Left kidney (tissue), 8 donors: Measurements from ENCODE around the gene TCOF1. TPM values are rescaled to one million over a fixed set of nuclear protein-coding genes. Genes with fewer than 3 reads are reported as not detected.
A peak's percentile ranks its signal among the peaks of the same experiment; 100 is the strongest.

ENCODE experiments used
- DNase-seq: peaks from one replicate; pipeline ENCODE4 v3.0.0-alpha.2; 2013
- long read RNA-seq, 8 donors: transcript quantifications; one replicate each; lab custom pipeline, GENCODE V29; 2026
- polyA plus RNA-seq: library from polyadenylated mRNA; unstranded; fragments of 120-200 nt; gene quantifications from one replicate; pipeline ENCODE4 v1.2.1, GENCODE V29; 2013; ENCODE audit not compliant: insufficient read length

TCOF1 gene, protein sequence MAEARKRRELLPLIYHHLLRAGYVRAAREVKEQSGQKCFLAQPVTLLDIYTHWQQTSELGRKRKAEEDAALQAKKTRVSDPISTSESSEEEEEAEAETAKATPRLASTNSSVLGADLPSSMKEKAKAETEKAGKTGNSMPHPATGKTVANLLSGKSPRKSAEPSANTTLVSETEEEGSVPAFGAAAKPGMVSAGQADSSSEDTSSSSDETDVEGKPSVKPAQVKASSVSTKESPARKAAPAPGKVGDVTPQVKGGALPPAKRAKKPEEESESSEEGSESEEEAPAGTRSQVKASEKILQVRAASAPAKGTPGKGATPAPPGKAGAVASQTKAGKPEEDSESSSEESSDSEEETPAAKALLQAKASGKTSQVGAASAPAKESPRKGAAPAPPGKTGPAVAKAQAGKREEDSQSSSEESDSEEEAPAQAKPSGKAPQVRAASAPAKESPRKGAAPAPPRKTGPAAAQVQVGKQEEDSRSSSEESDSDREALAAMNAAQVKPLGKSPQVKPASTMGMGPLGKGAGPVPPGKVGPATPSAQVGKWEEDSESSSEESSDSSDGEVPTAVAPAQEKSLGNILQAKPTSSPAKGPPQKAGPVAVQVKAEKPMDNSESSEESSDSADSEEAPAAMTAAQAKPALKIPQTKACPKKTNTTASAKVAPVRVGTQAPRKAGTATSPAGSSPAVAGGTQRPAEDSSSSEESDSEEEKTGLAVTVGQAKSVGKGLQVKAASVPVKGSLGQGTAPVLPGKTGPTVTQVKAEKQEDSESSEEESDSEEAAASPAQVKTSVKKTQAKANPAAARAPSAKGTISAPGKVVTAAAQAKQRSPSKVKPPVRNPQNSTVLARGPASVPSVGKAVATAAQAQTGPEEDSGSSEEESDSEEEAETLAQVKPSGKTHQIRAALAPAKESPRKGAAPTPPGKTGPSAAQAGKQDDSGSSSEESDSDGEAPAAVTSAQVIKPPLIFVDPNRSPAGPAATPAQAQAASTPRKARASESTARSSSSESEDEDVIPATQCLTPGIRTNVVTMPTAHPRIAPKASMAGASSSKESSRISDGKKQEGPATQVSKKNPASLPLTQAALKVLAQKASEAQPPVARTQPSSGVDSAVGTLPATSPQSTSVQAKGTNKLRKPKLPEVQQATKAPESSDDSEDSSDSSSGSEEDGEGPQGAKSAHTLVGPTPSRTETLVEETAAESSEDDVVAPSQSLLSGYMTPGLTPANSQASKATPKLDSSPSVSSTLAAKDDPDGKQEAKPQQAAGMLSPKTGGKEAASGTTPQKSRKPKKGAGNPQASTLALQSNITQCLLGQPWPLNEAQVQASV (N-terminal part only)
- polyA plus RNA-seq = 33.9 TPM
- long read RNA-seq, donor 1, partial matches to known transcripts = 195 of 437 reads
- long read RNA-seq, donor 1, other reads (novel, unspliced or antisense) = 241 of 437 reads
- long read RNA-seq, donor 2, partial matches to known transcripts = 25 of 25 reads
- long read RNA-seq, donor 2, other reads (novel, unspliced or antisense) = 0 of 25 reads
- long read RNA-seq, donor 3, partial matches to known transcripts = 7 of 7 reads
- long read RNA-seq, donor 3, other reads (novel, unspliced or antisense) = 0 of 7 reads
- long read RNA-seq, donor 4 = 0 reads
- long read RNA-seq, donor 5, partial matches to known transcripts = 17 of 17 reads
- long read RNA-seq, donor 5, other reads (novel, unspliced or antisense) = 0 of 17 reads
- long read RNA-seq, donor 6, partial matches to known transcripts = 7,273 of 7,477 reads
- long read RNA-seq, donor 6, other reads (novel, unspliced or antisense) = 203 of 7,477 reads
- long read RNA-seq, donor 7, partial matches to known transcripts = 7,560 of 7,830 reads
- long read RNA-seq, donor 7, other reads (novel, unspliced or antisense) = 269 of 7,830 reads
- long read RNA-seq, donor 8 = 0 reads

DNA sequence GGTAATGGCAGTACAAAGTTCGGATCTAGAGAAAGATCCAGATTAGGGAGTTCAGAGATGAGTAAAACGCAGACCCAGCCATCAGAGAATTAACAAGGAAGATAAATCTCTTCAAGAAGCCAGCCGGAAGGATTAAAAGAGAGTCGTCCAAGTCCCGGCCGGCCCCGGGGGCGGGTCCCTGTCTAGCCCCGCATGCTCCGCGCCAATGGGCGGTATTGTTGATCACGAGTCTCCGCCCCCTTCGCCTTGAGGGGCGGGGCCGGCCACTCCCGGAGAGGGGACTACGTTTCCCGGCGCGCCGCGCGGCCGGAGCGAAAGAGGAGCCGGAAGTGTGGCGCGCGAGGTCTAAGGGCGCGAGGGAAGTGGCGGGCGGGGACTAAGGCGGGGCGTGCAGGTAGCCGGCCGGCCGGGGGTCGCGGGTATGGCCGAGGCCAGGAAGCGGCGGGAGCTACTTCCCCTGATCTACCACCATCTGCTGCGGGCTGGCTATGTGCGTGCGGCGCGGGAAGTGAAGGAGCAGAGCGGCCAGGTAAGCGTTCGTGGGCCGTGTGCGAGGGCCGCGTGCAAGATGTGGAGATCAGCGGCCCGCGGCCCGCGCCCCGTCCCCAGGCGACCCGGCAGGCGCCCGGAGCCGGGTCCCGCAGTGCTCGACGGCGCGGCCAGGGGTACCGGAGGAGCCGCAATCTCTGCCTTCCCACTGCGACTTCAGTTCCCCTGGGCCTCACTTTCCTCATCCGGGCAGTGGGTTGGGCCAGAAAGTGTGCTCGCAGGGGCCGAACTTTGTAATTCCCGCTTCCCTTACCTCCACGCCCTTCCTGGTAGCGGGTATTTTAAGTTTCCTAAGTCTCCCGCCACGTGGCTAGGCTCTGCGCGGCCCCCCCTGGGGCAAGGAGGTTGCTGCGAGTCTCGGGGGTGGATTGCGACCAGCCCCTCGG lies at the start of gene TCOF1:
TSS of gene TCOF1 (plus strand) at position 372 of the 935 bp plus-strand sequence. CDS start at position 422, 50 bp downstream.
- DNase-seq = peak; percentile 97

DNA sequence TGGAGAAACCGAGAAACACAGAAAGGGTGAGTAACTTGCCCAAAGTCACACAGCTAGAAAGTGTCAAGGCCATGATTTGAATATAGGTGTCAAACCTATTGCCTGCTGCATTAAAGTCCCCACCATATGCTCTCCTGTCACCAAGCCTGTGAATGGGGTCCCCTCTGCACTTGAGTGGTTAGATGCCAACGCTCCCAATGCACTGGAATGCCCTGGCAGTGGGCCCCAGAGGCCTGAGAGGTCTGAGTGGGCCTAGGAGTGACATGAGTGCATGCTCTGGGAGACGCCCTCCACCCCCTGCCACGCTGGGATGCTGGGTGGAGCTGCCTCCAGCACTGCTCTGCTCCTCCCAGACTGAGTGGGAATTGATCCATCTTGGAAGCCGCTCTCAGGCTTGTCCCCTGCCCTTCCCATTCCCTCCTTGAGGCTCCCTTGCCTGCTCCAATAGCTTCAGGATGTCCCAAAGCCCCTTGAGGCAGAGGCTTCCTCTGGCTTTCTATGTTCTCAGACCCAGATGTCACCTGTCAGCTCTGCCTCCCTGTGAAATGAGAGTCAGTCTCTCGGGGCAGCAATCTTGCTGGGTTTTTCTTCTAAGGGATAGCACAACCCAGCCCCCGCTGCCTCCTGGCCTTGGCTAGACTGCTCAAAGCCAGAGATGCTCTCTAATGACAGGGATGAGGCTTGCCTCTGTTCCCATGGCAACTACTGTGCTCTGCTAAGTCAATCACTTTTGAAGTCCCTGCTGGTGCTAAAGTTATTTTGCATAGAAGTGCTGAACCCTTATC lies 48.2 kb upstream of the TCOF1 start:
- DNase-seq = no peak

DNA sequence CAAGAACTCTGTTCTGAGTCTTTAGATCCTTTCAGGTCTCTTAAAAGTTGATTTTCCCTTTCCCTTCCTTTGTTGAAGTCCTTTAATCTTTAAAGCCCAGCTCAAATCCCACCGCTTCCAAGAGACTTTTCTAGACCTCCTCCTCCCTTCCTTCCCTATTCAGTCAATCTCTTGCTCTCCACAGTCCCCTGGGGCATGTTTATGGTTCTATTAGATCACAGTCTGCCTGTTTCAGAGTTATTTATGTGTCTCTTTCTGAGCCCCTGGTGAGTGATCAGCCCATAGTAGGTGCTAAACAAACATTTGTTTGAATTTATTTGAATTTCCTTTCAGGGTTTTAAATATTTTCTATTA lies 47.6 kb upstream of the TCOF1 start:
- DNase-seq = no peak

DNA sequence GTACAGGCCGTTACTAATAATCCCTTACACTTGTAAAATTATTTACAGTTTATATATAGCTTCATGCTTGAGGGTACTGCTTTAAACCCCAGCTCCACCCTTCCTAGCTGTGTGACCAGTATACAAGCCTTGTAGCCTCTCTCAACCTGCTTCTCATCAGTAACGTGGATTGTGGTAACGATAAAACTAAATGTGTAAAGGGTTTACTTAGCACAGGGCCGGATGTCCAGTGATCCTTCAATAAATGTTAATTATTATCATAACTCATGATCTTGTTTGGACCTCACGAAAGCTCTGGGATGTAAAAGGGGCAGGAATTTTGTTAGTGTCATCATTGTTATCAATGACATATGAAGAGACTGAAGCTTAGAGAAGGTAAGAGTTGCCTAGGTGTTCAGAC lies 47.3 kb upstream of the TCOF1 start:
- DNase-seq = no peak

DNA sequence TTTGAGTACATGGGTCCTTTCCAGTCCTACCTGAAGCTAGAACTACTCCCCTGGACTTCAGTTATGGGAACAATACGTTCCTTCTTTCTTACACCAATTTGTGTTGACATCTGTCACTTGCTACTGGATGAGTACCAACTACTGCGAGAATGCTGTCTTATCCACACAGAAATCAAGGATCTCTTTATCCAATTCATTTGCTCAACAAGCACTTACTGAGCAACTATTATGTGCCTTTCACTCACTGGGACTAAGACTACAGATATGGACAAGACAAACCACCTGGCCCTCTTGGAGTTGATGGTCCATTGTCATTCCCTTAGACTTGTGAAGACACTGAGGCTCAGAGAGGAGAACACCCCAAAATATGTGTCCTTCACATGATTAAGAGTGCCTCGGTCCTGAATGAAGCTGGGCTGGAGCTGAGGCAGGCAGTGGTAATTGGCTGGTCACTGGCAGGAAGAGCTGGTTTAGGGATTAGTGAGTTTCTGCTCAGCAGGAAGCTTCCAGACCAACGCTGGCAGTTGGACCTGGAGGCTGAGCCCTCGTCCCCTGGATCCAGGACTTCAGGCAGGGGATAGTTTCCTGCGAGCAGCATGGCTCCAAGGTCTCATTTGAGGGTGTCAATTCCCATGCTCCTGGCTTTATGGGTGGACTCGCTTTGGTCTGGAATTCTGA lies 46.3 kb upstream of the TCOF1 start:
- no peak for DNase-seq

DNA sequence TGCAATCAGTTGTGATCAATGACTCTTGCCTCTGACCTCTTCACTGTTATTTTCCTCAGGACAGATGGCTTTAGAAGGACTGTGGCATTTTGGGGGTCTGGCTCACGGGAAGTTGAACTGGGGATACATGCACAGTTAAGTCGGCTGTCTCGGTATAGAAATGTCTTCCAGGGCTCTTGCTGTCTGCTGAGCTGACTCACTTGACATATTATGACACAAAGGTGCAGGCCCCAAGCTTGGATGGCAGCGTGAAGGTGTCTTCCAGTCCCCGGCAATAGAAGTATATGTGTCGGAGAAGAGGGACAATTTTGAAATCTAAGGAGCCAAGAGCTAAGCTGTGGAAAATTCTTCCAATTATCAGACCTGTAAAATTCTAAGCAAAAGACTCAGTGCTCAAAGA lies 45.0 kb upstream of the TCOF1 start:
- no peak for DNase-seq

DNA sequence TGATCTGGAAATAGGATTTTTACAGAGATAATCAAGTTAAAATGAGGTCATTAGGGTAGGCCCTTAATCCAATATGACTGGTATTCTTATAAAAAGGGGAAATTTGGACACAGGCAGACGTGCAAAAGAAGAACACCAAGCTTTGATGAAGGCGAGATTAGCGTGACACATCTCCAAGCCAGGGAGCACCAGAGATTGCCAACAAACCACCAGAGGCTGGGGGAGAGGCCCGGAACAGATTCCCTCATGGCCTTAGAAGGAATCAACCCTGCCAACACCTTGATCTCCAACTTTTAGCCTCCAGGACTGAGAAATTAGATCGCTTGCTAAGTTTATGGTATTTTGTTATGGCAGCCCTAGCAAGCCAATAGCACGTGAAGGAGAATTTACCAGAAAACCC lies 44.0 kb upstream of the TCOF1 start:
- DNase-seq = no peak

DNA sequence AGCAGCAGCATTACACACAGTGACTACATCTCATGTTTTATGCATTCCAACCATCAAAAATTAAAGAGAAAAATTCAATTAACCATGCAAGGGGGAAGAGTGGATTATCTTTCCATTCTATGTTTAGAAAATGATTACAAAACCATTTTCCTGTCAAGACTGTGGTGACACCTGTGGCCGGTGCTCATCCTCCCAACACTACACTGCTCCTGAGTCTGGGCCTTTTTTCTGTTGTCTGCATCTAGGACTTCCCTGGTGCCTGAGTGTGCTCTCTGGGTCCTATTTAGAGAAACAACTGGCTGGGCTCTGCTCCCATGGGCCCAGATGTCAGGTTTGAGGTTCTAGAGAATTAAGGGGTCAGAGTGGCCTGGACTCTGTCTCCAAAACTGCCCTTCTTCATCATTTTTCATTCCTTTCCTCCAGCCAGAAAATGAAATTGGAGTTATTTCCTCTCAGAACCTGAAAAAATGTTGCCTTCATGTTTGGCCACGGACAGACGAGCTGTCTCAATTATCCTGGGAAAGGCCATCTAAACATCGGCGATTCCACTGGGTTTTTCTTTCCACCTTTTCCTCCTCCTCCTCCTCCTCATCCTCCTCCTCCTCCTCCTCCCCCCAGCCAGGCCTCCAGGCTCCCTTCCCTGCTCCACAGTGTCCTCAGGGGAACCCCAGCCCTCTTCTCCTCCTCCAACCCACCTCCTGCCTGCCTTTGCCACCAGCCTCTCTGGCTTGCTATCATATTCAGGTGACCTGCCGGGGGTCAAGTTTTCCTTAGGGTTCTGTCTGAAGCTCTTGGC lies 43.4 kb upstream of the TCOF1 start:
- no peak for DNase-seq

DNA sequence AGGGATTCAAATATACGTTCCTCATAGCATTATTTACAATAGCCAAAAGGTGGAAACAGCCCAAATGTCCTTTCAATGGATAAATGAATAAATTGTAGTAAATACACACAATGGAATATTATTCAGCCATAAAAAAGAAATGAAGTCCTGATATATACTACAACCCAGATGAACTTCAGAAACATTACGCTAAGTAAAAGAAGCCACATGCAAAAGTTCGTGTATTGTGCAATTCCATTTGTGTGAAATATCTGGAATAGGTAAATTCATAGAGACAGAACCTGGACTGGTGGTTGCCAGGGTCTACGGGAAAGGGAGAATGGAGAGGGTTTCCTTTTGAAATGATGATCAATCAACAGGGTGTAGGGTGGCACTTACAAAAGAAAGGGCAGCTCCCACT lies 42.3 kb upstream of the TCOF1 start:
- no peak for DNase-seq

DNA sequence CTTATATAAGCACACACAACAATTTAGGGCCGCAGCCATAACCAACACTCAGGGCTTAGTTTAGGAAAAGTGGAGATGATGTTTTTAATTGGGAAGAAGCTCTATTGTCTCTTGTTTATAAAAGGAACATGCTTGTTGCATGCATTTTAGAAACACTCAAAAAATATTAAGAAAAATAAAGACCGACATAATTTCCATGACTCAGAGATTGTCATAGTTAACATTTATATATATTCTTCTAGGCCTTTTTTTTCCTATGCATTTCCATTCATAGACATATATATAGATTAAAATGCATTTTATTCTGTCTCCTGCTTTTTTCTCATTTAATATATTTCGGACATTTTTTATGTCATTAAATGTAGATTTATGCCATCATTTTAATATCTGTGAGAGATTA lies 41.2 kb upstream of the TCOF1 start:
- DNase-seq = no peak

DNA sequence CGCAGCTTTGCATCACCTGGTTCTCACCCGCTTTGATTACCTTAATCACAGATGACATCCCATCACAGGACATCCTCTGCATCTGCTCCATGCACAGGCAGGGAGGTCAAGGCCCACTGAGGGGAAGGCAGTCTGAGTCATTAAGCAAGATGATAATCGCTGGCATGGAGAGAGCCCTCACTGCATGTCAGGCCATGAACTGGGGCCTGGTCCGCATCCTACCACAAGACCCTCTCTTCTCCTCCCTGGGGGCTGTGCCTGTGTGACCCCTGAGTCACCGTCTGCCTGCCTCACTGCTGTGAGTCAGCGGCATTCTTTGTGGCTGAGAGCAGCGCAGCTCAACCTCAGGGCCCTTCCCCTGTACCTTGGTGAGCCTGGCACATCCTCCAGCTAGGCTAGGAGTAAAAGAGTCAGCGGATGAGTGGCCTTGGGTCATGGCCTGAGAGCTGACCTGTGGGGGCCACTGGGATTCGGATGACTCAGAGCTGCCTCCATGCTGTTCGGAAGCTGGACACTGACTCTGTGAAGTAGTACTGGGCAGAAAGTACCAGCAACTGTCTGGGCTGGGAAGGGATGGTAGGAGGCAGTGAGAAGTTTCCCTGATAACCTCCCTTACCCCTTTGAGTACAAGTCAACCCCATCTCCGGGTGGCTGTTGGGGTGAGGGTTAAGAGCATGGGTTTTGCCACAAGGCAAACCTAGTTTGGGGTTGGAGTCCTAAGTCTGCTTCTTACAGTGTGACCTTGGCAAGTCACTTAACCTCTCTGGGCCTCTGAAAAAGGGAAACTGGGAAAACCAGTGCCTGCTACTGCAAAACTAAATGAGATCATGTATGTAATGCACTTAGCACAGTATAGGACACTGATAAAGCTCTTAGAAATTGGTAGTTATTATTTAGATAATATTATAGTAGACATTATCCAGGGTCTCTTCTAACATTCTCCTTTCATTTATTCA lies 40.2 kb upstream of the TCOF1 start:
- no peak for DNase-seq

DNA sequence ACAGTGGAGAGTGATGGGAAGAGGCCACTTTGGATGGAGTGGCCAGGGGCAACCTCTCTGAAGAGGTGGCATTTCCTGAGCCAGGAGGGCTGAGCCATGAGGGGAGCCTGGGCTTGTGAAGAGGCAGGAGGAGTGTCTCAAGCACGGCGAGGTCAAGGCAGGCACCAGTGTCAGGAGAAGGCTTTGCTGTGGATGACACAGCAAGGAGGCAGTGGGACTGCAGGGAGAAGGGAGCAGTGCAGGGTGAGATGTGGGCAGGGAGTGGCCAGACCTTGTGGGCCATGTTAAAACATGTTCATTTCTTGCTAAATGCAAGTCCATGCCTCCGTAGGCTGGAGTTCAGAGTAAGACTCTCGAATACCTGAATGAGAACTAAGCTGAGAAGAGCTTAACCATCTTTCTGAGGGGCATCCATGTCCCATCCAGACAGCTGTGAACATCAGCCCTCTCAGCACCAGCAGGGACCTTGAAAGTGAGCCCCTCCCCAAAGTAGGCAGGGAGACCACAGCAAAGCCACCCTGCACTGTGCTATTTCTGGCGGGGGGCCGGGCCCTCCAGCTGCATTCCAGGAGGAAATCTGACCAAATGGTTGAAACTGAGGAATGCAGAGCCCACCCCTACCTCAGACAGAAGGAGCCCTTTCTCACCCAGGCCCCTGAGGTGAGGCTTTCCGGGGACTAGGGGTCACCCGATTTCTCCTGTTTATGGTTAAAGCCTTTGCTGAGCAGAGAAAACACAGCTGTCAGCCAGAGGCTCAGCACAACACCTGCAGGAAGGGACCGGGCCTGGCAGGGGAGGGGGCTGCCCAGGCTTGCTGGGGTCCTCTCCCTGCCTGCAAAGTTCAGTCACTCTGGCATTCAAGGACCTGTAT lies 38.6 kb upstream of the TCOF1 start:
- no peak for DNase-seq

DNA sequence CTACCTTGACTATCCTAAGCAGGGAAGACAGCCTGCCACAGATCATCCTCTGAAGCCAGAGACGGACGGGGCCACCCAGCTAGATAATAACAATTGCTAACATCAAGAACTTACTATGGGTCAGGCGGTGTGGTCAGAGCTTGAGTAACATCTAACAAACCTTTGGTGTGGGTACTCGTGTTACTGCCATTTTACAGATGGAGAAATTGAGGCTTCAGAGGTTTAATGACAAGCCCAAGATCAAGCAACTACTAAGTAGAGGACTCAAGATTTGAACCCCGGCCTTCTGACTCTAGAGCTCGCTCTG lies 38.1 kb upstream of the TCOF1 start:
- DNase-seq = no peak

DNA sequence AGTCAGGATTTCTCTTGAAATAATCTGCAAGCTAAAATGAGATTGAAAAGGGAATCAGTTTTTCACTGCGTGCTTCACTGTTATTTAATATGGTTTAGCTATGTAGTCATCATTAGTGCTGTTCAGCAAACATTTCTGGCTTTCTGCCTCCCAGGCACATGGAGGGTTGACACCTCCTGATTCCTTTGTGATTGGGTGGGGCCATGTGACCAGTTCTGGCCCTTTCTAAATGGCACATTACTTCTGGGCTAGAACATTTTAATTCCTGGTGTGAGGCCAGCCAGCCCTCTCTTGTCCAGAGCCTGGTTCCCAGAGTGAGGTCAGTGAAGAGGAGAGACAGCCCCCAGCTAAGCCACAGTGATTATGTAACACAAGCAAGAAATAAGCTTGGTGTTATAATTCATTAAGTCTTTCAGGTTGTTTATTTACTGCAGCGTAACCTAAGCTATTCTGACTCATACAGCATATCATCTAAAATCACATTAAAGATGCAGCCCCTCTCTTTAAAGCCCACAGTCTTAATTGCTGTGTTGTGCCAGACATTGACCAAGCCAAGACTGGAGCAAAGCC lies 37.4 kb upstream of the TCOF1 start:
- no peak for DNase-seq

DNA sequence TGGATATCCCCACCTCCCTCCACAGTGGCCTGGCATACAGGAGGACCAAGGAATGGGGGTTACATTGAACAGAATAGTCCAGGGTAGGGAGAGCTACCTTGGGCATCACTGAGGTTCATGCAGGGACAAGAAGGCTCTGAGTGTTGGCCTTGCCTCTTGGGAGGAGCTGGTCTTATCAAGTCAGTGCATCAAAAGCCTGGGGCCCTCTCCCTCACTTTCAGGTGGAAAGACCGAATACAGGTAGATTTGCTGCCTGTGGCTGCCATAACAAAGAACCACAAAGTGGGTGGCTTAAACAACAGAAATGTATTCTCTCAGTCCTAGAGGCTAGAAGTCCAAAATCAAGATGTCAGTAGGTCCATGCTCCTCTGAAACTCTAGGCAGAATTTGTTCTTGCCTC lies 36.3 kb upstream of the TCOF1 start:
- DNase-seq = no peak
